ENCODE measurements around the gene ANK2. TPM values are rescaled to one million over a fixed set of nuclear protein-coding genes. Genes with fewer than 3 reads are reported as not detected.

The ANK2 gene
- polyA plus RNA-seq, 1 experiment = 1.3 TPM

- Histone ChIP-seq H3K27me3 (ENCODE audit: control insufficient read depth, insufficient read depth, low read length) (no peaks in the 10 kb centered on the region), H3K9me3 (ENCODE audit: control insufficient read depth, insufficient read depth, low read length) (no peaks in the 10 kb centered on the region), H3K4me3 (ENCODE audit: low read depth, low read length) (no peak overlapping the region), H3K27ac (ENCODE audit: low read depth, low read length) (no peak overlapping the region)
- no peak for TF ChIP-seq CTCF (IDR thresholded peaks at IDR 0.05; ENCODE audit: low read depth, low read length)
- no peak for DNase-seq (ENCODE audit: low read depth, low spot score)
- CTCF ChIA-PET = no interaction called here
- POLR2A ChIA-PET = no interaction called here
These were observed 211.2 kb downstream of the ANK2 start for GRCh38 chr4:113260688-113261087.

GRCh38 chr4:113263274-113263673, 213.8 kb downstream of the ANK2 start:
- Histone ChIP-seq H3K27ac (ENCODE audit: low read depth, low read length) (no peak overlapping the region), H3K27me3 (ENCODE audit: control insufficient read depth, insufficient read depth, low read length) (no peaks in the 10 kb centered on the region), H3K4me3 (ENCODE audit: low read depth, low read length) (no peak overlapping the region), H3K9me3 (ENCODE audit: control insufficient read depth, insufficient read depth, low read length) (no peaks in the 10 kb centered on the region)
- no peak for TF ChIP-seq CTCF (IDR thresholded peaks at IDR 0.05; ENCODE audit: low read depth, low read length)
- CTCF ChIA-PET = no interaction called here
- POLR2A ChIA-PET = no interaction called here
- DNase-seq (ENCODE audit: low read depth, low spot score) = no peak

- TF ChIP-seq CTCF (IDR thresholded peaks at IDR 0.05; ENCODE audit: low read depth, low read length) = no peak
- no peak for DNase-seq (ENCODE audit: low read depth, low spot score)
- POLR2A ChIA-PET = no interaction called here
These were observed 221.3 kb downstream of the ANK2 start for GRCh38 chr4:113270520-113271319.

GRCh38 chr4:113272523-113272922, 223.1 kb downstream of the ANK2 start:
- ChIA-PET POLR2A (no interaction called here), CTCF (no interaction called here)
- Histone ChIP-seq H3K27ac (ENCODE audit: low read depth, low read length) (no peak overlapping the region), H3K9me3 (ENCODE audit: control insufficient read depth, insufficient read depth, low read length) (no peaks in the 10 kb centered on the region), H3K4me3 (ENCODE audit: low read depth, low read length) (no peak overlapping the region), H3K27me3 (ENCODE audit: control insufficient read depth, insufficient read depth, low read length) (peaks cover 4% of the 10 kb centered on the region)
- DNase-seq (ENCODE audit: low read depth, low spot score) = no peak
- TF ChIP-seq CTCF (IDR thresholded peaks at IDR 0.05; ENCODE audit: low read depth, low read length) = no peak

More at GRCh38 chr4:113270520-113271319, 221.3 kb downstream of the ANK2 start:
- CTCF ChIA-PET = interaction anchor here (1.1 to 1.4 kb wide), 2 partner anchors 7 to 8 kb away, joined by 3 to 4 read pairs; no protein-coding TSS in a partner anchor
- Histone ChIP-seq H3K4me3 (ENCODE audit: low read depth, low read length) (no peak overlapping the region), H3K27ac (ENCODE audit: low read depth, low read length) (no peak overlapping the region), H3K27me3 (ENCODE audit: control insufficient read depth, insufficient read depth, low read length) (peaks cover 4% of the 10 kb centered on the region), H3K9me3 (ENCODE audit: control insufficient read depth, insufficient read depth, low read length) (no peaks in the 10 kb centered on the region)

- no peak for DNase-seq (ENCODE audit: low read depth, low spot score)
- H3K27me3 ChIP-seq (ENCODE audit: control insufficient read depth, insufficient read depth, low read length) = peaks cover 4% of the 10 kb centered on the region
- no peak overlapping the region for H3K27ac ChIP-seq (ENCODE audit: low read depth, low read length)
- H3K9me3 ChIP-seq (ENCODE audit: control insufficient read depth, insufficient read depth, low read length) = no peaks in the 10 kb centered on the region
- TF ChIP-seq CTCF (IDR thresholded peaks at IDR 0.05; ENCODE audit: low read depth, low read length) = no peak
- CTCF ChIA-PET = no interaction called here
- POLR2A ChIA-PET = no interaction called here
- H3K4me3 ChIP-seq (ENCODE audit: low read depth, low read length) = no peak overlapping the region
These were observed 224.3 kb downstream of the ANK2 start for GRCh38 chr4:113273721-113274220.

Measured in AG04450 (cell line).